A673 (cell line): ENCODE data around the gene CD19. TPM values are rescaled to one million over a fixed set of nuclear protein-coding genes. Genes with fewer than 3 reads are reported as not detected.

Experiments used
- BruUV-seq: library from RNA; stranded (reverse); fragments of 400-500 nt; replicated peaks from 2 replicates; lab custom pipeline; 2021; lab: Mats Ljungman, UMichigan
- CTCF ChIA-PET: fragments of 300-600 bp; sonication (Branson Sonifier 250); formaldehyde crosslinking; loops from one replicate; lab custom pipeline; 2022; ENCODE audit warnings: antibody characterized with exemption; lab: Charles Lee
- POLR2A ChIA-PET: fragments of 300-600 bp; sonication (Branson Sonifier 250); formaldehyde crosslinking; loops from one replicate; lab custom pipeline; 2022; ENCODE audit warnings: antibody characterized with exemption; ENCODE audit not compliant: low non-redundant PET; lab: Charles Lee
- DNase-seq: peaks from one replicate; pipeline ENCODE4 v3.0.0-alpha.2; 2015; ENCODE audit warnings: low spot score
- H3K27ac ChIP-seq: fragments of 200-600 bp; sonication (generic); 2 replicates; pipeline ENCODE4 v1.5.1; 2016; ENCODE audit warnings: mixed run types, low read depth, mild to moderate bottlenecking, mixed read lengths, antibody characterized with exemption, low read length; ENCODE audit not compliant: poor library complexity, severe bottlenecking
- H3K27me3 ChIP-seq: fragments of 200-600 bp; sonication (generic); replicated peaks from 2 replicates; pipeline ENCODE4 v1.6.1; 2017; ENCODE audit warnings: mixed run types, low read depth, mild to moderate bottlenecking, mixed read lengths, antibody characterized with exemption, low read length; ENCODE audit not compliant: insufficient read depth, poor library complexity
- H3K36me3 ChIP-seq: fragments of 200-600 bp; sonication (generic); 2 replicates; pipeline ENCODE4 v1.6.1; 2016; ENCODE audit warnings: mixed run types, mild to moderate bottlenecking, mixed read lengths, antibody characterized with exemption, low read length; ENCODE audit not compliant: insufficient read depth, poor library complexity, severe bottlenecking
- H3K4me1 ChIP-seq: fragments of 200-600 bp; sonication (generic); 2 replicates; pipeline ENCODE4 v1.6.1; 2017; ENCODE audit warnings: mixed run types, mild to moderate bottlenecking, mixed read lengths, antibody characterized with exemption, low read length; ENCODE audit not compliant: insufficient read depth, poor library complexity, severe bottlenecking
- H3K4me3 ChIP-seq: fragments of 200-600 bp; sonication (generic); 2 replicates; pipeline ENCODE4 v1.5.1; 2016; ENCODE audit warnings: low read depth, mixed run types, mild to moderate bottlenecking, mixed read lengths, low read length; ENCODE audit not compliant: poor library complexity, severe bottlenecking
- H3K9me3 ChIP-seq: fragments of 200-600 bp; sonication (generic); 2 replicates; pipeline ENCODE4 v1.6.1; 2016; ENCODE audit warnings: mixed run types, low read depth, mild to moderate bottlenecking, mixed read lengths, antibody characterized with exemption, low read length; ENCODE audit not compliant: poor library complexity, severe bottlenecking
- EZH2 ChIP-seq: fragments of 200-600 bp; sonication (generic); IDR thresholded peaks from 2 replicates; pipeline ENCODE4 v1.6.1; 2017; ENCODE audit warnings: borderline replicate concordance, low read depth, mild to moderate bottlenecking, mixed read lengths, antibody characterized with exemption, low read length; ENCODE audit not compliant: poor library complexity, severe bottlenecking
- intact Hi-C: fragments of 100-400 bp; cut with micrococcal nuclease; formaldehyde crosslinking; loops from one replicate; pipeline ENCODE4 v1.10.0; 2022; ENCODE audit not compliant: unreplicated experiment
- total RNA-seq: library from RNA; stranded (reverse); gene quantifications from 2 replicates; pipeline ENCODE4 v1.2.3, GENCODE V29; 2021
- TF ChIP-seq, protein P1 (sequence below): fragments of 300-800, 200-600 bp; sonication (generic); conservative IDR thresholded peaks from 2 replicates; pipeline ENCODE4 v1.5.1; 2017; ENCODE audit warnings: low read depth, mild to moderate bottlenecking, antibody characterized with exemption, low read length, moderate library complexity, mixed read lengths

The CD19 gene
- total RNA-seq, 1 experiment from 2014 or later = not detected

DNA sequence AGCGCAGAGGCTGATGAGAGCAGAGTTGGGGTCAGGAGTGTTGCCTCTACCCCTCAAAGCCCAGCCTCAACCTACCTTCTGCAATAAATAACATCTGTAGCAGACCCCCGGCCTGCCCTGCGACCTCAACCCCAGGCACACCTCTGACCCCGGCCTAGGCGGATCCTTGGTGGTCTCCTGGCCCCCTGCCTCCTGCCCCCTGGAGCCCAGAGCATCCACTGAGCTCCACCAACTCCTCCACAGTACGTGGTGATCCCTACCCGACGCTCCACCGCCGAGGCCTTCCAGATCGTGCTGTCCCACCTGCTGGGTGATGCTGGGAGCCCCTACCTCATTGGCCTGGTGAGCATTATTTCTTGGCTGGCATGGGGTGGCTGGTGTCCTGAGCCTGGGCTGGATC is 51.2 kb downstream of the CD19 start:
- BruUV-seq = no TSS peak
- H3K4me1 ChIP-seq = no peaks in the 10 kb centered on the region
- H3K4me3 ChIP-seq = no peak overlapping the region
- no peak overlapping the region for H3K27ac ChIP-seq
- ChIA-PET POLR2A (no interaction called here), CTCF (interaction anchor here (0.5 kb wide), 1 partner anchor 11 kb away, joined by 3 read pairs; no protein-coding TSS in a partner anchor)
- H3K36me3 ChIP-seq = peaks cover 3% of the 10 kb centered on the region
- TF ChIP-seq, protein P1, sequence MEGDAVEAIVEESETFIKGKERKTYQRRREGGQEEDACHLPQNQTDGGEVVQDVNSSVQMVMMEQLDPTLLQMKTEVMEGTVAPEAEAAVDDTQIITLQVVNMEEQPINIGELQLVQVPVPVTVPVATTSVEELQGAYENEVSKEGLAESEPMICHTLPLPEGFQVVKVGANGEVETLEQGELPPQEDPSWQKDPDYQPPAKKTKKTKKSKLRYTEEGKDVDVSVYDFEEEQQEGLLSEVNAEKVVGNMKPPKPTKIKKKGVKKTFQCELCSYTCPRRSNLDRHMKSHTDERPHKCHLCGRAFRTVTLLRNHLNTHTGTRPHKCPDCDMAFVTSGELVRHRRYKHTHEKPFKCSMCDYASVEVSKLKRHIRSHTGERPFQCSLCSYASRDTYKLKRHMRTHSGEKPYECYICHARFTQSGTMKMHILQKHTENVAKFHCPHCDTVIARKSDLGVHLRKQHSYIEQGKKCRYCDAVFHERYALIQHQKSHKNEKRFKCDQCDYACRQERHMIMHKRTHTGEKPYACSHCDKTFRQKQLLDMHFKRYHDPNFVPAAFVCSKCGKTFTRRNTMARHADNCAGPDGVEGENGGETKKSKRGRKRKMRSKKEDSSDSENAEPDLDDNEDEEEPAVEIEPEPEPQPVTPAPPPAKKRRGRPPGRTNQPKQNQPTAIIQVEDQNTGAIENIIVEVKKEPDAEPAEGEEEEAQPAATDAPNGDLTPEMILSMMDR = no peak
- no peaks in the 10 kb centered on the region for H3K27me3 ChIP-seq
- no peaks in the 10 kb centered on the region for H3K9me3 ChIP-seq
- DNase-seq = no peak
- intact Hi-C loops = no loop called here

DNA sequence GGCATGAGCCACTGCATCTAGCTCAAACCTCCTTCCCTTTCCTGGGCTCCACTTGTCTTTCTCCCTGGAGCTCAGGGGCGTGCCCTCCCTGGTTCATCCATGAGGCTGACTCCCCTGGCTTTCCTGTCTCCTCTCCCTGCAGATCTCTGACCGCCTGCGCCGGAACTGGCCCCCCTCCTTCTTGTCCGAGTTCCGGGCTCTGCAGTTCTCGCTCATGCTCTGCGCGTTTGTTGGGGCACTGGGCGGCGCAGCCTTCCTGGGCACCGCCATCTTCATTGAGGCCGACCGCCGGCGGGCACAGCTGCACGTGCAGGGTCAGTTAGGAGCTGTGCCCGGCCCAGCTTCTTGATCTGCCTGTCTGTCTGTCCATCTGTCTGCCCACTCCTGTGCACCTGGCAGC is 51.9 kb downstream of the CD19 start:
- H3K36me3 ChIP-seq = peaks cover 3% of the 10 kb centered on the region
- DNase-seq = no peak
- intact Hi-C loops = no loop called here
- H3K27me3 ChIP-seq = no peaks in the 10 kb centered on the region
- no peaks in the 10 kb centered on the region for H3K4me1 ChIP-seq
- H3K9me3 ChIP-seq = no peaks in the 10 kb centered on the region
- H3K27ac ChIP-seq = no peak overlapping the region
- CTCF ChIA-PET = no interaction called here
- H3K4me3 ChIP-seq = no peak overlapping the region
- no peak for TF ChIP-seq EZH2
- TF ChIP-seq, protein P1 = no peak
- POLR2A ChIA-PET = no interaction called here
- BruUV-seq = no TSS peak

DNA sequence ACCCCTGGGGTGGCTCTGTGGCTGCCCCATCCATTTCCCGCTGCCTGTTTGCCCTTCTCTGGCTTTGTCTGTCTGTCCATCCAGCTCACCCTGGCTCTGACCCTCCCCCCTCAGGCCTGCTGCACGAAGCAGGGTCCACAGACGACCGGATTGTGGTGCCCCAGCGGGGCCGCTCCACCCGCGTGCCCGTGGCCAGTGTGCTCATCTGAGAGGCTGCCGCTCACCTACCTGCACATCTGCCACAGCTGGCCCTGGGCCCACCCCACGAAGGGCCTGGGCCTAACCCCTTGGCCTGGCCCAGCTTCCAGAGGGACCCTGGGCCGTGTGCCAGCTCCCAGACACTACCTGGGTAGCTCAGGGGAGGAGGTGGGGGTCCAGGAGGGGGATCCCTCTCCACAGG is 52.3 kb downstream of the CD19 start:
- Histone ChIP-seq H3K27ac (no peak overlapping the region), H3K9me3 (no peaks in the 10 kb centered on the region), H3K36me3 (peaks cover 3% of the 10 kb centered on the region), H3K4me1 (no peaks in the 10 kb centered on the region), H3K4me3 (no peak overlapping the region), H3K27me3 (no peaks in the 10 kb centered on the region)
- BruUV-seq = no TSS peak
- intact Hi-C loops = no loop called here
- CTCF ChIA-PET = no interaction called here
- no peak for DNase-seq
- no peak for TF ChIP-seq EZH2
- TF ChIP-seq, protein P1 = no peak
- POLR2A ChIA-PET = no interaction called here
